ENCODE measurements around the gene ADNP.

- TF ChIP-seq CTCF (IDR thresholded peaks at IDR 0.05) (no peak), POLR2A (IDR thresholded peaks at IDR 0.05) (no peak)
These were observed 22.6 kb upstream of the ADNP start for GRCh38 chr20:50953821-50954220.
